Tracheal epithelial cell (primary cell): ENCODE measurements around the gene RRP1B. TPM values are rescaled to one million over a fixed set of nuclear protein-coding genes. Genes with fewer than 3 reads are reported as not detected.

Experiments
- total RNA-seq: library from RNA; depleted of rRNA; stranded (reverse); fragments of >200 nt; gene quantifications from 2 replicates; pipeline ENCODE4 v1.2.1, GENCODE V29; 2014

RRP1B gene
- 36.9 and 40.1 TPM in 2 replicates for total RNA-seq

DNA sequence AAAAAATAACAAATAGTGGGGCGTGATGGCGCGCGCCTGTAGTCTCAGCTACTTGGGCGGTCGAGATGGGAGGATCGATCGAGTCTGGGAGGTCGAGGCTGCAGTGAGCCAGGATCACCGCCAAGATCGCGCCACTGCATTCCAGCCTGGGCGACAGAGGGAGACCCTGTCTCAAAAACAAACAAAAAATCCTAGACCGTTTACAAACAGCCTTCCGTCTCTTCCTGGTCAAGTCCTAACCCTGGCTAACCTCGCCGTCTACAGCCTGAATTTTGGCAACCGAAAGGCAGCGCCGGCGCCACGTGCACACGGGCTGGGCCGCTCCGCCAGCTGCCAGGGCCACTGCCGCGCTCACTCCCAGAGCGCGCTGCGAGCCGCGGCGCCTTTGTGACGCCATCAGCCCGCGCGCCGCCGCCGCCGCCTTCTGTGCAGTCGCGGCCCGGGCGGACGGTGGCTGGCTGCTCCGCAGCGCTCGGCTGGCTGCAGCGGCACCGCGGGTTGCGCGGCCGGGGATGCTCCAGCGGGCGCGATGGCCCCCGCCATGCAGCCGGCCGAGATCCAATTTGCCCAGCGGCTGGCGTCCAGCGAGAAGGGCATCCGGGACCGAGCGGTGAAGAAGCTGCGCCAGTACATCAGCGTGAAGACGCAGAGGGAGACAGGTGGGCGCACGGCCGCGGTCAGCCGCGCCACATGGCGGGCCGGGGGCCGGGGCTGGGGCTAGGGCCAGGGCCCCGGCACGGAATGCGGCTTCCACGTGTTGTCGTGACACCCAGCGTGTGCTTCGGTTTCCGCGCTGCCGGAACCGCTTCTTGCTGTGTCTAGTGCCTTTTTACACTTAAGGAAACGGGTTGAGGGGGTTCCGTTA is at the start of gene RRP1B, which contains the start of gene HSF2BP:
Gene RRP1B, plus strand, starts transcription at position 425 of the 865 bp plus-strand sequence. Its CDS starts 105 bp downstream, at position 530.
Gene HSF2BP, minus strand, starts transcription at position 353 of the 865 bp plus-strand sequence. CDS start 1,392 bp downstream, outside the sequence.

DNA sequence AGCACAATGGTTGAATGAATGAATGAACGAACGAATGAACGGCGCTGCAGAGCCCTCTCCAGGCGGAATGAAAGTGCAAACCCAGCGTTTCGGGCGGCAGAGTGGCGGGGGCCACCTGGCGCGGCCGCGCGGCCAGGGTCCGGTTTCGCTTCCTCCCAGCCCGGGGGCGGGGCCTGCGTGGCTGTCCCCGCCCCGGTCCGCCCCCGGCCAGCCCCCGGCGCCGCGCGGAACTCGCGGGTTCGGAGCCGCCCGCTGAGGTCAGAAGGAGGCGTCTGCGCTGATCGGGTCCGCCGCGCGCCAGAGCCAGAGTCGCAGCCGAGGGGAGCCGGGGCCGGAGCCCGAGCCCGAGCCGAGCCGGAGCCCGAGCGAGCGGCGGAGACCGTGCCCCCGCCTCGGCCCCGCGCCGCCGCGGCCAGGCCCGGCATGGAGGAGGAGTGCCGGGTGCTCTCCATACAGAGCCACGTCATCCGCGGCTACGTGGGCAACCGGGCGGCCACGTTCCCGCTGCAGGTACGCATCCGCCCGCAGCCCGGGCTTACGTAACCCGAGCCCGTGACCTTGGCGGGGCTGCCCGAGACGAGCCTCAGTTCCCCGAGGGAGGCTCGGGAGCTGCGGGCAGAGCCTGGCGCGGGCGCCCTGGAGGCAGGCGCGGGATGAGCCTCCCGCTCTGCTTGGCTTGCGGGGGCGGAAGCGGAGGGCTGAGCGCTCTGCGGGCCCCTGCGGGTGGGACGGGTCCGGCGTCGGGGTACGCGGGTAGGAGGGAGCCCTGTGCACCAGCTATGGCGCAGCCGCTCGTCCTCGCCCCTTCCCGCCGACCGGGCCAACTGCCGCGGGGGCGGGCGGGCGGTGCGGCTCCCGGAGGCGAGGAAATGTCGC is 59.8 kb downstream of the RRP1B start, which contains the start of gene PDXK:
Gene PDXK, plus strand, starts transcription at position 258 of the 876 bp plus-strand sequence. Its CDS starts 166 bp downstream, at position 424.

Other genes with a start within 250 kb of the RRP1B start
- 7.0 and 21.5 TPM in 2 replicates for gene SIK1, start 232.4 kb upstream of the RRP1B start, total RNA-seq
- 5.1 and 16.6 TPM in 2 replicates for gene HSF2BP, start 72 bp upstream of the RRP1B start, total RNA-seq
- gene PDXK, start 59.6 kb downstream of the RRP1B start, total RNA-seq: 207 and 269 TPM in 2 replicates
- 18.8 and 23.6 TPM in 2 replicates for gene CSTB, start 116.7 kb downstream of the RRP1B start, total RNA-seq
- gene RRP1, start 130.0 kb downstream of the RRP1B start, total RNA-seq: 23.2 and 51.1 TPM in 2 replicates
- gene AGPAT3, start 205.7 kb downstream of the RRP1B start, total RNA-seq: 37.3 and 49.2 TPM in 2 replicates